Transverse colon (tissue), 4 donors: Measurements from ENCODE around the gene EHF. TPM values are rescaled to one million over a fixed set of nuclear protein-coding genes. Genes with fewer than 3 reads are reported as not detected.

Source experiments
- DNase-seq: peaks from one replicate; pipeline ENCODE4 v3.0.0-alpha.2; 2019
- H3K27ac ChIP-seq, 4 donors: fragments of 200-600 bp; sonication (generic); 2 replicates each; pipeline ENCODE4 v1.5.1; 2016 to 2018; ENCODE audit warnings: inconsistent platforms in 4 of 4
- H3K27me3 ChIP-seq: fragments of 200-600 bp; sonication (generic); 2 replicates; pipeline ENCODE4 v1.5.1; 2017; ENCODE audit warnings: inconsistent platforms
- H3K36me3 ChIP-seq, 4 donors: fragments of 200-600 bp; sonication (generic); 2 replicates each; pipeline ENCODE4 v1.5.1; 2017 to 2019; ENCODE audit warnings: inconsistent platforms in 4 of 4
- H3K4me1 ChIP-seq, 4 donors: fragments of 200-600 bp; sonication (generic); 2 replicates each; pipeline ENCODE4 v1.5.1; 2017 to 2020; ENCODE audit warnings: inconsistent platforms in 4 of 4
- H3K4me3 ChIP-seq, 4 donors: fragments of 200-600 bp; sonication (generic); 1 replicate in 1 of 4; 2 replicates in 3 of 4; pipeline versions ENCODE4 v1.5.1 to v1.6.1; 2017 to 2019; ENCODE audit warnings: inconsistent platforms in 4 of 4
- H3K9me3 ChIP-seq, 2 donors: fragments of 200-600 bp; sonication (generic); 2 replicates each; pipeline ENCODE4 v1.5.1; 2017 to 2019; ENCODE audit warnings: inconsistent platforms in 2 of 2
- CTCF ChIP-seq, 5 experiments: fragments of 200-600 bp in 3 of 5; fragments of 450-650 bp in 2 of 5; sonication (generic) in 3 of 5; IDR thresholded peaks; 1 replicate in 2 of 5; 2 replicates in 3 of 5; pipeline ENCODE4 v1.5.1; 2016 to 2017; ENCODE audit warnings: antibody characterized with exemption in 5 of 5, inconsistent platforms in 3 of 5, mild to moderate bottlenecking in 2 of 5, moderate library complexity in 1 of 5
- EP300 ChIP-seq: sonication (generic); formaldehyde crosslinking; IDR thresholded peaks from one replicate; pipeline ENCODE4 v1.6.1; 2017; ENCODE audit warnings: antibody characterized with exemption, low read depth
- POLR2A ChIP-seq: fragments of 450-650 bp; IDR thresholded peaks from one replicate; pipeline ENCODE4 v1.6.1; 2016; ENCODE audit warnings: antibody characterized with exemption, mild to moderate bottlenecking, moderate library complexity
- POLR2AphosphoS5 ChIP-seq, 3 donors: sonication (generic); formaldehyde crosslinking; IDR thresholded peaks; one replicate each; pipeline ENCODE4 v1.6.1; 2016; ENCODE audit warnings: antibody characterized with exemption in 3 of 3
- WGBS, 2 donors: methylation state at CpG; one replicate each; pipeline ENCODE4 v1.1.5; 2018; ENCODE audit warnings: low coverage in 1 of 2; 5-methylcytosine and 5-hydroxymethylcytosine counted together
- in situ Hi-C, 4 donors: fragments of 200-750 bp; cut with MboI; loops; one replicate each; pipeline versions ENCODE4 v1.15.0 to v1.15.1; 2017; ENCODE audit warnings: low sequenced_read_pairs in 3 of 4, low pct_ligation_motif_present in 1 of 4, low pct_unique_long_range_greater_than_20kb in 1 of 4
- intact Hi-C: fragments of 100-400 bp; cut with DNase I; formaldehyde crosslinking; loops from one replicate; pipeline ENCODE4 v1.15.1; 2023; ENCODE audit warnings: low total_unique reads
- total RNA-seq, 4 donors: library from RNA; depleted of rRNA; stranded (reverse); fragments of >200 nt; gene quantifications; one replicate each; pipeline ENCODE4 v1.1.0, GENCODE V29; 2016

EHF gene
- total RNA-seq, 4 donors from 2014 or later: 206 to 406 (median 262) TPM

DNA sequence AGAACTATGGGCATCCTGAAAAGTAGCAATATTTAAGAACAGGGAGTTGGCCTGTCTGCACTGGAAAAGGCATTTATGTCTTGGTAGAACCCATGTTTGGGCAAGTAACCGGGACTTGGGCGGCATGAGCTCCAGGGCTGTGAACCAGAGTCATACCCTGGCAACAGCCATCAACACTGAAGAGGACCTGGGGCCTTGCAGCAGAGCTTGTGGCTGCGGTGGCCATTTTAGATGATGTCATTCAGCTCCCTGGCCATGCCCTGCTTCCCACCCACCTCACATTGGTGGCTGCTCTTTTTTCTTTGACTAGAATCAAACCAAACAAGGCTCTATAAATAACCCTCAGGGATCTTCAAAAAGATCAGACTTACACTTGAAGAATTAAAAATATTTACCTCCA, 26.6 kb downstream of the EHF start:
- Histone ChIP-seq H3K27me3 (no peaks in the 10 kb centered on the region), H3K27ac (no peak overlapping the region), H3K9me3 (no peaks in the 10 kb centered on the region), H3K4me1 (peaks cover 0 to 59% (median 20%) of the 10 kb centered on the region in 4 donors), H3K4me3 (no peak overlapping the region), H3K36me3 (peaks cover 0 to 11% (median 2%) of the 10 kb centered on the region in 4 donors)
- TF ChIP-seq POLR2AphosphoS5 (IDR thresholded peaks at IDR 0.05): no peak
- no peak for TF ChIP-seq EP300
- TF ChIP-seq POLR2A: no peak
- TF ChIP-seq CTCF (IDR thresholded peaks at IDR 0.05): no peak
- intact Hi-C loops (no loop called here), in situ Hi-C loops (no loop called here)
- no peak for DNase-seq
- WGBS, 2 donors: 100% methylated on average over 3 of the region's 3 CpGs; no CpG with 5 or more reads in 1 of the 2 donors

DNA sequence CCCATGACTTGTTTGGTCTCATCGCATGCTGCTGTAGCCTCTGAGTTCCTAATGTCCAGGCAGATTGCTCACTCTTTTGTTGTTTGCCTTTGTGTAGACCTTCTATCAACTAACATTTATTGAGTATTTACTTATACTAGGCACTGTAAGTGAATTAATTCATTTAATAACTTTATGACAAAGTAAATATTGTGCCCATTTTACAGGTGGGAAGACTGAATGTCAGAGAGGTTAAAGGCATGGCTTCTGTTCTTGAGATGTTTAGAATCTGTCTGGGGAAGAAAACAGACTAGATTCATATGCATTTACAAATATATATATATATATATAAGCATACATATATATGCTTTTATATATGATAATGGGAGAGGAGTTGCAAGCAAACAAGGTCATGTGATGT, 27.1 kb downstream of the EHF start:
- intact Hi-C loops: no loop called here
- DNase-seq: no peak
- no peaks in the 10 kb centered on the region for H3K27me3 ChIP-seq
- H3K4me3 ChIP-seq: no peak overlapping the region
- H3K4me1 ChIP-seq: peaks cover 0 to 59% (median 18%) of the 10 kb centered on the region in 4 donors
- WGBS, 2 donors: 80 to 94% methylated on average over 1 of the region's 1 CpG
- H3K9me3 ChIP-seq: no peaks in the 10 kb centered on the region
- in situ Hi-C loops: no loop called here
- peaks cover 0 to 11% (median 2%) of the 10 kb centered on the region in 4 donors for H3K36me3 ChIP-seq
- TF ChIP-seq POLR2A: no peak
- no peak for TF ChIP-seq POLR2AphosphoS5 (IDR thresholded peaks at IDR 0.05)
- no peak for TF ChIP-seq CTCF (IDR thresholded peaks at IDR 0.05)
- no peak for TF ChIP-seq EP300
- peak overlapping the region in 1 of 4 donors; percentile 29 for H3K27ac ChIP-seq

GRCh38 chr11:34649597-34649996, 28.7 kb downstream of the EHF start:
- in situ Hi-C loops (no loop called here), intact Hi-C loops (no loop called here)
- Histone ChIP-seq H3K27ac (no peak overlapping the region), H3K36me3 (peaks cover 0 to 11% (median 2%) of the 10 kb centered on the region in 4 donors), H3K4me3 (no peak overlapping the region), H3K27me3 (no peaks in the 10 kb centered on the region), H3K4me1 (peaks cover 4 to 59% (median 19%) of the 10 kb centered on the region in 4 donors), H3K9me3 (no peaks in the 10 kb centered on the region)
- 29 to 57% methylated on average over 1 to 2 of the region's 2 CpGs for whole genome bisulfite sequencing, 2 donors
- TF ChIP-seq CTCF (IDR thresholded peaks at IDR 0.05) (no peak), POLR2A (no peak), EP300 (no peak), POLR2AphosphoS5 (IDR thresholded peaks at IDR 0.05) (no peak)
- DNase-seq: no peak

DNA sequence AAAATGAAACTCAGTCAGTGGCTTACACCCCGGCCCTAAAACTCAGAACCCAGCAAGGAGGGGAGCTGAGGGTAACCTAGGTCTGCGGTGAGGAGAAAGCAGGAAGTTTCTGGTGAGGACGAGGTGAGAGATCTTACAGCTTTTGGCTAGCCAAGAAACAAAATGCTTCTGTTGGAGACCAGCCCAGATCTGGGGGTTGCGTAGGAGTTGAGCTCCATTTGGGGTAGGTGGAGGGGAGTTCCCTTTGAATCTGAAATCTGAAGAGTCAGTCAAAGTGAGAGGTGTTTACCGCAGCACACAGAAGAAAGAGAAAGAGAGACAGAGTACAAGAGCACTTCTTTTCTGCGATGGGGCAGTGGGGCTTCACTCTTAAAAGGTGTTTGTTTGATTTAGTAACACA, 29.6 kb downstream of the EHF start:
- WGBS, 2 donors: 33 to 44% methylated on average over 6 of the region's 6 CpGs
- H3K4me1 ChIP-seq: peaks cover 4 to 56% (median 19%) of the 10 kb centered on the region in 4 donors
- in situ Hi-C loops (no loop called here), intact Hi-C loops (no loop called here)
- DNase-seq: no peak
- H3K36me3 ChIP-seq: peaks cover 0 to 14% (median under 1%) of the 10 kb centered on the region in 4 donors
- H3K9me3 ChIP-seq: no peaks in the 10 kb centered on the region
- no peaks in the 10 kb centered on the region for H3K27me3 ChIP-seq
- no peak overlapping the region for H3K4me3 ChIP-seq
- no peak overlapping the region for H3K27ac ChIP-seq
- no peak for TF ChIP-seq EP300
- TF ChIP-seq CTCF (IDR thresholded peaks at IDR 0.05): no peak
- TF ChIP-seq POLR2AphosphoS5 (IDR thresholded peaks at IDR 0.05): no peak
- no peak for TF ChIP-seq POLR2A
